ENCODE results near the gene PLCXD3.

PLCXD3 gene

DNA sequence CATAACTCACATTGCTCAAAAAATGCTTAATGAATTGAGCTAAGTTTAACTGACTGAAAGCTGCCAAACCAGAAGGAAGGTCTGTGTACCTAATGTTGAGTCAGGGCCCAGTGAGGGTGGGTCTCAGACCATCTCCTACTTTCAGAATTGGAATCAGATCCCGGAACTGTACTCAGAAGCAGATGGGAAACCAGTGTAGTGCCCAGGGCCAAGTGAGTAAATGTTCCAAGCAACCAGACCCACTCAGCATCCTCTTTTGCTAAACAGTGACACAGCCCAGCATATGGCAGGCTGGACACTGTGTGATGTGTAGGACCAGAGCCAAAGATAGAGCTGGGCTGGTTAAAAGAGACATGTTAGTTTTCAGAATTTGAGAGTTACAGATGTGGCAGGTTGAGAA is 94.1 kb downstream of the PLCXD3 start:
- H3K36me3 ChIP-seq (ENCODE audit: control insufficient read depth, insufficient read depth, low read length), result no peaks in the 10 kb centered on the region
- H3K27ac ChIP-seq (ENCODE audit: insufficient read depth, low read length, poor library complexity, severe bottlenecking), result no peak overlapping the region
- no peak overlapping the region for H3K4me3 ChIP-seq (ENCODE audit: insufficient read depth, low read depth, low read length, poor library complexity, severe bottlenecking)

DNA sequence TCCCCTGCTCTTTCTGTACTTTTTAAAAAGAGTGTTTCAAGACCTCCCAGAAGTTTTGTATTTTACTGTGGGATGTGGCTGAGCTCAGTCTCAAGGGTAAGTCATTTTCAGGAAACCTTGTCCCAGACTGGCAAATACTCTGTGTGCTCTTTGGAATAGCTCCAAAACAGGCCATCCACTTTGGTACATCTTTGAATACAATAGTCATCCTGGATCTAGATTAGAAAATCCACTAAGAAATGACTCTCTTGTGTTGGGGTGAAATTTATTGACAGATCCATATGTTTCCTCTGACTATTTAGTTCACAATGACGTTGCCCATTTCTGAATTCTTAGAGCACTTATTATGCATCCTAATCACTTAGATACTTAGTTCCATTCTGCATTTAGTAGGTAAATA is 95.2 kb downstream of the PLCXD3 start:
- Histone ChIP-seq H3K4me1 (ENCODE audit: control insufficient read depth, insufficient read depth, low read length, poor library complexity, severe bottlenecking) (no peaks in the 10 kb centered on the region), H3K36me3 (ENCODE audit: control insufficient read depth, insufficient read depth, low read length) (no peaks in the 10 kb centered on the region), H3K4me3 (ENCODE audit: insufficient read depth, low read depth, low read length, poor library complexity, severe bottlenecking) (no peak overlapping the region), H3K27me3 (replicated peaks; ENCODE audit: control insufficient read depth, insufficient read depth, low read length, poor library complexity, severe bottlenecking) (no peaks in the 10 kb centered on the region), H3K27ac (ENCODE audit: insufficient read depth, low read length, poor library complexity, severe bottlenecking) (no peak overlapping the region), H3K9me3 (ENCODE audit: control insufficient read depth, low read length) (no peaks in the 10 kb centered on the region)
- no peak for DNase-seq

More for the DNA sequence above, 94.1 kb downstream of the PLCXD3 start:
- no peaks in the 10 kb centered on the region for H3K27me3 ChIP-seq (replicated peaks; ENCODE audit: control insufficient read depth, insufficient read depth, low read length, poor library complexity, severe bottlenecking)
- H3K9me3 ChIP-seq (ENCODE audit: control insufficient read depth, low read length), result no peaks in the 10 kb centered on the region
- no peaks in the 10 kb centered on the region for H3K4me1 ChIP-seq (ENCODE audit: control insufficient read depth, insufficient read depth, low read length, poor library complexity, severe bottlenecking)
- no peak for DNase-seq

DNA sequence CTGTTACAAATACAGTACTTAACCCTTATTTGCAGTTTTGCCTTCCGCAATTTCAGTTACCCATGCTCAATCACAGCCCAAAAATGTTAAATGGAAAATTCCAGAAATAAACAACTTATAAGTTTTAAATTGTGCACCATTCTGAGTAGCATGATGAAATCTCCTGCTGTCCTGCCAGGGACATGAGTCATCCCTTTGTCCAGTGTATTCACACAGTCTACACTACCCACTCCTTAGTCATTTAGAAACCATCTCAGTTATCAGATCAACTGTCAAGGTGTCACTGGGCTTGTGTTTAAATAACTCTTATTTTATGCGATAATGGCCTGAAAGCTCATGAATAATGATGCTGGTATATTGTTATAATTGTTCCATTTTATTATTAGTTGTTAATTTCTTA is 95.8 kb downstream of the PLCXD3 start:
- Histone ChIP-seq H3K27me3 (replicated peaks; ENCODE audit: control insufficient read depth, insufficient read depth, low read length, poor library complexity, severe bottlenecking) (no peaks in the 10 kb centered on the region), H3K27ac (ENCODE audit: insufficient read depth, low read length, poor library complexity, severe bottlenecking) (no peak overlapping the region), H3K36me3 (ENCODE audit: control insufficient read depth, insufficient read depth, low read length) (no peaks in the 10 kb centered on the region), H3K9me3 (ENCODE audit: control insufficient read depth, low read length) (no peaks in the 10 kb centered on the region), H3K4me3 (ENCODE audit: insufficient read depth, low read depth, low read length, poor library complexity, severe bottlenecking) (no peak overlapping the region), H3K4me1 (ENCODE audit: control insufficient read depth, insufficient read depth, low read length, poor library complexity, severe bottlenecking) (no peaks in the 10 kb centered on the region)
- DNase-seq, result no peak

DNA sequence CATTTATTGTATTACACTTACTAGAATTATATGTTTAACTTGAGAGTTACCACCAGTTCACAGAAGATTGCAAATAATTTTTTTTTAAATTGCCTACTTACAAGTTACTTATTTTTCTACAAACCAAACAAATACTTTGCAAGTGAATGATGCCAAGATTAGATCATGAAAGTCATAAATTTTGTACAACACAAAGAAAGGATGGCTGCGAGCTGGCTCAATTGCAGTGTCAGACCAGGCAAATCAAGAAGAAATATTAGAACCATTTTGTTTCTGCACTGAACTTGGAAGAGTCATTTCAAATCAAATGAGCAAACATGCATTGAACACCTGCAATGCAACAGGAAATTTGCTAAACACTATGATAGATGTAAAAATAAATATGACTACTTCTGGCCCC is 97.3 kb downstream of the PLCXD3 start:
- H3K27ac ChIP-seq (ENCODE audit: insufficient read depth, low read length, poor library complexity, severe bottlenecking), result no peak overlapping the region

DNA sequence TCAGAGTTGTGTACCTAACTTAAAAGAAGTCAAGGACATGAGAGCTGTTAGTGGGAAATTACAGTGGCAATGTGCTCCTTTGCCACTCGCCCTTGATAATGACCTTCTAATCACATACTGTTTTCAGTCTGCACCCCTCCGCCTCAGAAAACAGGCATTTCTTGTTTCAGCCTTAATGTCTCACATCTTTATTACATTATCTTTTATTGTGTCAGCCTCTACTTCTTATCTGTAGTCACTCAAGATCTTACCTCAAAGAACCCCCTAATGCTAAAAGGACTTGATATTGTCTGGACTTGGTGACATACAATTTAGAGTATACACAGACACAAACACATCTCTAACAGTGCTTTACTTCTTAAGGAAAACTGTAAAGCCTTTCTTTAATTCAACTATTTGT is 97.9 kb downstream of the PLCXD3 start:
- no peak for DNase-seq
- H3K4me1 ChIP-seq (ENCODE audit: control insufficient read depth, insufficient read depth, low read length, poor library complexity, severe bottlenecking), result no peaks in the 10 kb centered on the region
- no peaks in the 10 kb centered on the region for H3K36me3 ChIP-seq (ENCODE audit: control insufficient read depth, insufficient read depth, low read length)
- no peaks in the 10 kb centered on the region for H3K27me3 ChIP-seq (replicated peaks; ENCODE audit: control insufficient read depth, insufficient read depth, low read length, poor library complexity, severe bottlenecking)
- no peak overlapping the region for H3K27ac ChIP-seq (ENCODE audit: insufficient read depth, low read length, poor library complexity, severe bottlenecking)
- H3K4me3 ChIP-seq (ENCODE audit: insufficient read depth, low read depth, low read length, poor library complexity, severe bottlenecking), result no peak overlapping the region
- no peaks in the 10 kb centered on the region for H3K9me3 ChIP-seq (ENCODE audit: control insufficient read depth, low read length)

More for the DNA sequence above, 97.3 kb downstream of the PLCXD3 start:
- no peak for DNase-seq
- Histone ChIP-seq H3K4me3 (ENCODE audit: insufficient read depth, low read depth, low read length, poor library complexity, severe bottlenecking) (no peak overlapping the region), H3K9me3 (ENCODE audit: control insufficient read depth, low read length) (no peaks in the 10 kb centered on the region), H3K27me3 (replicated peaks; ENCODE audit: control insufficient read depth, insufficient read depth, low read length, poor library complexity, severe bottlenecking) (no peaks in the 10 kb centered on the region), H3K36me3 (ENCODE audit: control insufficient read depth, insufficient read depth, low read length) (no peaks in the 10 kb centered on the region), H3K4me1 (ENCODE audit: control insufficient read depth, insufficient read depth, low read length, poor library complexity, severe bottlenecking) (no peaks in the 10 kb centered on the region)

DNA sequence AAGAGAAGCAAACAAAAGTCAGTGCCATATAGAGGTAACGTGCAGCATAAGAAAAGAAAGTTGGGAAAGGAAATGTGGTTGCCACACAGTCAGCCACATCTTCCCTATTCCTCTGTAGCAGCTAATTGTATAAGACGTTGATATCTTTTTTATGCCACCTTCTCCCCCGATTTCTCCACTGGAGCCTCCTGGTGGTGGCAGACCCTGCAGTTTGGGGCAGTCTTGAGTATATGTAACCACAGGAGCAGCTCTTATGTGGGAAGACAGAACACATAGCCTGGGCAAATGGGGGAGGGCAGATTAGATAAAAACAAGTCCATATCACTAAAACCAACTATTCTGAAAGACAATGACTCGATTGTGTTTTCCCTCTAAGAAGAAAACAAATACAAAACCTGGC is 99.7 kb downstream of the PLCXD3 start:
- H3K27me3 ChIP-seq (replicated peaks; ENCODE audit: control insufficient read depth, insufficient read depth, low read length, poor library complexity, severe bottlenecking), result no peaks in the 10 kb centered on the region

DNA sequence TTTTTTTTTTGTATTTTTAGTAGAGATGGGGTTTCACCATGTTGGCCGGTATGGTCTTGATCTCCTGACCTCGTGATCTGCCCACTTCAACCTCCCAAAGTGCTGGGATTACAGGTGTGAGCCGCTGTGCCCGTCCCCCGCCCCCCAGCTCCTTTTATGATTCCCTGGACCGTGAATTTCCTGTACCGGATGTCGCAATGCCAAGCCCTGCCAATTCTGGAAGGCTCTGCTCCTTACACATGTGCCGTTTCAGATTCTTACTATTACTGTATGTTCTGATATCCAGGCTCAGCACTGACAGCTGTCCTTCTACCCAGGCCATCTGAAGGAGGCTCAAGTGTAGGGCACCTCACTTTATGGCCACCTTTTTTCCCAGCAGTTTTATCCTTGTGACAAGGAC is 100.1 kb downstream of the PLCXD3 start:
- no peak overlapping the region for H3K4me3 ChIP-seq (ENCODE audit: insufficient read depth, low read depth, low read length, poor library complexity, severe bottlenecking)
- no peaks in the 10 kb centered on the region for H3K9me3 ChIP-seq (ENCODE audit: control insufficient read depth, low read length)
- no peaks in the 10 kb centered on the region for H3K4me1 ChIP-seq (ENCODE audit: control insufficient read depth, insufficient read depth, low read length, poor library complexity, severe bottlenecking)
- no peaks in the 10 kb centered on the region for H3K27me3 ChIP-seq (replicated peaks; ENCODE audit: control insufficient read depth, insufficient read depth, low read length, poor library complexity, severe bottlenecking)
- H3K27ac ChIP-seq (ENCODE audit: insufficient read depth, low read length, poor library complexity, severe bottlenecking), result no peak overlapping the region
- no peaks in the 10 kb centered on the region for H3K36me3 ChIP-seq (ENCODE audit: control insufficient read depth, insufficient read depth, low read length)
- no peak for DNase-seq

More for the DNA sequence above, 99.7 kb downstream of the PLCXD3 start:
- H3K4me3 ChIP-seq (ENCODE audit: insufficient read depth, low read depth, low read length, poor library complexity, severe bottlenecking), result no peak overlapping the region
- no peaks in the 10 kb centered on the region for H3K9me3 ChIP-seq (ENCODE audit: control insufficient read depth, low read length)
- H3K27ac ChIP-seq (ENCODE audit: insufficient read depth, low read length, poor library complexity, severe bottlenecking), result no peak overlapping the region
- H3K36me3 ChIP-seq (ENCODE audit: control insufficient read depth, insufficient read depth, low read length), result no peaks in the 10 kb centered on the region
- H3K4me1 ChIP-seq (ENCODE audit: control insufficient read depth, insufficient read depth, low read length, poor library complexity, severe bottlenecking), result no peaks in the 10 kb centered on the region
- DNase-seq, result no peak

DNA sequence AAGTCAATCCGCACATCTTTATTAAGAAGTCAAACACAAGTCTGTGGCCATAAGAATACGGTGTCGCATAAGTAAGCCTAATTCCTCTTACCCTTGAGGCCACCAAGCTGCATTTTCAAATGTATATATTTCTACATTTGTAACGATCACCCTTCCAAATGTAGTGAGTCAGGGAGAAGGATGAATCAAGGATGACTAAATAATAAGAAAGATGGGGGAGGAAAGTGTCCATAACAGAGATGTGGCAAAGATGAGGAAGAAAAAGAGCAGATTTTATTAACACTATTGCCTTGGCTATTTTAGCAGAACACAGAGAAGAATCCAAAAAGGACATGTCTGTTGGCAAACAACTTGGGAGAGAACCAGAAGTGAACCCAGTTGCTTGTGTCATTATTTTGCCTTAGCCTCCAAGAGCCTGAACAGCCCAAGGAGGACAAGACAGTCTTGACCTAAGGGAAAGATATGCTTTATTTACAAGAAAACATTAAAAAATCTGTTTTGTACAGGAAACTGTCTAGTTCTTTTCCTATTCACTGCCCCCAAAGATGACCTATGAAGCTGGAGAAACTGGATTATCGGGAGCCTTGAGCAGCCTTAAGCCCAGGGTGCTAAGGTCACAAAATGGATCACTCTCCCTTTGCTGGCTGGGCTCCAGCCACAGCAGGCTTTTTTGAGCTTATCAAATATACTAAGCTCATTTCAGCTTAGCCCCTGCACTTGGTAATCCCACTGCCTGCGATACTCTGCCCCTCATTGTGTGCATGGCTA is 101.5 kb downstream of the PLCXD3 start:
- DNase-seq, result no peak
- Histone ChIP-seq H3K4me1 (ENCODE audit: control insufficient read depth, insufficient read depth, low read length, poor library complexity, severe bottlenecking) (no peaks in the 10 kb centered on the region), H3K36me3 (ENCODE audit: control insufficient read depth, insufficient read depth, low read length) (no peaks in the 10 kb centered on the region), H3K27me3 (replicated peaks; ENCODE audit: control insufficient read depth, insufficient read depth, low read length, poor library complexity, severe bottlenecking) (no peaks in the 10 kb centered on the region), H3K27ac (ENCODE audit: insufficient read depth, low read length, poor library complexity, severe bottlenecking) (no peak overlapping the region), H3K9me3 (ENCODE audit: control insufficient read depth, low read length) (no peaks in the 10 kb centered on the region), H3K4me3 (ENCODE audit: insufficient read depth, low read depth, low read length, poor library complexity, severe bottlenecking) (no peak overlapping the region)

DNA sequence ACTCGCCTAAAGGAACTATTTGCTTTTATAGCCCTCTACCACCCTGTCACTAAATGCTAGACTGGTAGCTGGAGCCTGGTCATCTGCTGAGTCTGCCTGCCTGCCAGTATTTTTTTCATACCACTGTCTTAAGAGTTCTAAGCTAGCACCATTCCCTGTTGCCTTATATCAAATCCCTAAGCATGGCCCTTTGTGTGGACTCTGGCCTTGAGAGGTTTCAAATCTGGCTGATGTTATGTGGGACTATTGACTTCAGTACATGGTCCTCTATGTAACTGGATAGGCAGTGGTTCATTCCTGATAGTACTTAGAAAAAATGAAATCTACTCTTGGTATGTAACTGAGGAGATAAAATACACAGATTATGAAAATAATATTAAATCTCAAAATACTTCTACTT is 103.5 kb downstream of the PLCXD3 start:
- H3K4me3 ChIP-seq (ENCODE audit: insufficient read depth, low read depth, low read length, poor library complexity, severe bottlenecking), result no peak overlapping the region
- H3K4me1 ChIP-seq (ENCODE audit: control insufficient read depth, insufficient read depth, low read length, poor library complexity, severe bottlenecking), result no peaks in the 10 kb centered on the region
- H3K27me3 ChIP-seq (replicated peaks; ENCODE audit: control insufficient read depth, insufficient read depth, low read length, poor library complexity, severe bottlenecking), result no peaks in the 10 kb centered on the region
- no peak overlapping the region for H3K27ac ChIP-seq (ENCODE audit: insufficient read depth, low read length, poor library complexity, severe bottlenecking)
- DNase-seq, result no peak
- no peaks in the 10 kb centered on the region for H3K9me3 ChIP-seq (ENCODE audit: control insufficient read depth, low read length)
- no peaks in the 10 kb centered on the region for H3K36me3 ChIP-seq (ENCODE audit: control insufficient read depth, insufficient read depth, low read length)

DNA sequence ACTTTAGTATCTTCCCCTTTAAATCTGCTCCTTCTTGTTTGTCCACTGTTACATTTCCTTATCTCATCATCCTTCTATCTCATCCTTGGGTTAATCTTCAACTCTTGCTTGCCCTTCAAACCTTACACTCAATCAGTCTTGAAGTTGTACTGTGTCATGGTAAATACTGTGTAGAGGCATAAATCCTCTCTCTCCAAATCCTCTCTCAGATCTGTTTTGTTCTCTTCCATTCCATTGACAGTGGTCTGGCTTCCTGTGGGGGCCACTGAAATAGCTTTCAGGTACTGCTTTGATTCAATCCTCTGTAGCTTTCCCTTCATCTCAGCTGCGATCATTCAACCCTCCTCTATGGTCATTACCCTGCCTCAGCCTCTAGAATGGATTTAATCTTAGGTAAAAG is 104.0 kb downstream of the PLCXD3 start:
- no peak overlapping the region for H3K4me3 ChIP-seq (ENCODE audit: insufficient read depth, low read depth, low read length, poor library complexity, severe bottlenecking)
- DNase-seq, result no peak
- H3K9me3 ChIP-seq (ENCODE audit: control insufficient read depth, low read length), result no peaks in the 10 kb centered on the region
- no peaks in the 10 kb centered on the region for H3K36me3 ChIP-seq (ENCODE audit: control insufficient read depth, insufficient read depth, low read length)
- no peaks in the 10 kb centered on the region for H3K4me1 ChIP-seq (ENCODE audit: control insufficient read depth, insufficient read depth, low read length, poor library complexity, severe bottlenecking)
- H3K27ac ChIP-seq (ENCODE audit: insufficient read depth, low read length, poor library complexity, severe bottlenecking), result no peak overlapping the region
- H3K27me3 ChIP-seq (replicated peaks; ENCODE audit: control insufficient read depth, insufficient read depth, low read length, poor library complexity, severe bottlenecking), result no peaks in the 10 kb centered on the region

Data from effector memory CD4-positive, alpha-beta T cell (primary cell).